Astrocyte (in vitro differentiated cells and primary cell): Measurements from ENCODE around the gene METTL21C. TPM values are rescaled to one million over a fixed set of nuclear protein-coding genes. Genes with fewer than 3 reads are reported as not detected.

ENCODE experiments used
- DNase-seq: peaks from one replicate; pipeline ENCODE4 v3.0.0-alpha.2; 2010; ENCODE audit warnings: low read depth
- FAIRE-seq: peaks from 2 replicates; lab custom pipeline; 2011; peaks lifted over from hg19 to GRCh38; lab: Jason Lieb, UNC
- H2AFZ ChIP-seq: 2 replicates; pipeline ENCODE4 v1.6.0; 2012; ENCODE audit warnings: low read depth, low read length, inconsistent platforms
- H3K27ac ChIP-seq: 2 replicates; pipeline ENCODE4 v1.5.1; 2011; ENCODE audit warnings: low read depth, low read length, inconsistent platforms
- H3K27me3 ChIP-seq: 2 replicates; pipeline ENCODE4 v1.6.0; 2011; ENCODE audit warnings: low read length, inconsistent platforms; ENCODE audit not compliant: insufficient read depth
- H3K36me3 ChIP-seq: 2 replicates; pipeline ENCODE4 v1.5.1; 2011; ENCODE audit warnings: low read length, inconsistent platforms; ENCODE audit not compliant: insufficient read depth
- H3K4me1 ChIP-seq: 2 replicates; pipeline ENCODE4 v1.5.1; 2011; ENCODE audit warnings: low read length, inconsistent platforms; ENCODE audit not compliant: insufficient read depth
- H3K4me2 ChIP-seq: 2 replicates; pipeline ENCODE4 v1.6.0; 2012; ENCODE audit warnings: low read length, inconsistent platforms
- H3K4me3 ChIP-seq: 2 replicates; pipeline ENCODE4 v1.5.1; 2011; ENCODE audit warnings: low read depth, mild to moderate bottlenecking, low read length, inconsistent platforms; ENCODE audit not compliant: insufficient read depth
- H3K79me2 ChIP-seq: 2 replicates; pipeline ENCODE4 v1.6.0; 2012; ENCODE audit warnings: mild to moderate bottlenecking, low read length, inconsistent platforms; ENCODE audit not compliant: insufficient read depth
- H3K9ac ChIP-seq: 2 replicates; pipeline ENCODE4 v1.6.0; 2012; ENCODE audit warnings: mild to moderate bottlenecking, low read length, inconsistent platforms
- H3K9me3 ChIP-seq: 2 replicates; pipeline ENCODE4 v1.5.1; 2012; ENCODE audit warnings: low read depth, mild to moderate bottlenecking, low read length, inconsistent platforms; ENCODE audit not compliant: insufficient read depth
- H4K20me1 ChIP-seq: 2 replicates; pipeline ENCODE4 v1.6.0; 2012; ENCODE audit warnings: low read length, inconsistent platforms; ENCODE audit not compliant: insufficient read depth
- H3K27ac Mint-ChIP-seq: one replicate; pipeline ENCODE4 v1.8.0; 2021; ENCODE audit warnings: mild to moderate bottlenecking, mixed read lengths; ENCODE audit not compliant: unreplicated experiment
- H3K27me3 Mint-ChIP-seq: one replicate; pipeline ENCODE4 v1.8.0; 2021; ENCODE audit warnings: low read depth, mixed read lengths; ENCODE audit not compliant: unreplicated experiment
- H3K36me3 Mint-ChIP-seq: one replicate; pipeline ENCODE4 v1.8.0; 2021; ENCODE audit warnings: low read depth, mixed read lengths; ENCODE audit not compliant: unreplicated experiment
- H3K4me1 Mint-ChIP-seq: one replicate; pipeline ENCODE4 v1.8.0; 2021; ENCODE audit warnings: low read depth, mixed read lengths; ENCODE audit not compliant: unreplicated experiment
- H3K4me3 Mint-ChIP-seq: one replicate; pipeline ENCODE4 v1.8.0; 2021; ENCODE audit warnings: mild to moderate bottlenecking, moderate library complexity, mixed read lengths; ENCODE audit not compliant: unreplicated experiment
- H3K9me3 Mint-ChIP-seq: one replicate; pipeline ENCODE4 v1.8.0; 2021; ENCODE audit warnings: mild to moderate bottlenecking, mixed read lengths; ENCODE audit not compliant: unreplicated experiment
- CTCF ChIP-seq: IDR thresholded peaks from 2 replicates; pipeline ENCODE4 v1.5.1; 2011; ENCODE audit warnings: low read depth, mild to moderate bottlenecking, inconsistent platforms, low read length, moderate library complexity; ENCODE audit not compliant: insufficient read depth
- EZH2 ChIP-seq: IDR thresholded peaks from 2 replicates; pipeline ENCODE4 v1.6.1; 2012; ENCODE audit warnings: mild to moderate bottlenecking, low read length, inconsistent platforms; ENCODE audit not compliant: insufficient read depth
- total RNA-seq: library from RNA; stranded (reverse); gene quantifications from 2 replicates; pipeline ENCODE4 v1.2.1, GENCODE V29; 2021

METTL21C gene
- total RNA-seq, 1 donor from 2014 or later: not detected

GRCh38 chr13:102645701-102646100 lies 49.1 kb downstream of the METTL21C start:
- TF ChIP-seq CTCF: no peak
- TF ChIP-seq EZH2: no peak
- no peaks in the 10 kb centered on the region for H3K9me3 Mint-ChIP-seq
- peaks cover 8% of the 10 kb centered on the region for H3K4me1 Mint-ChIP-seq
- no peaks in the 10 kb centered on the region for H3K27me3 Mint-ChIP-seq
- H3K4me2 ChIP-seq: no peak overlapping the region
- H3K27ac ChIP-seq: no peak overlapping the region
- peaks cover 2% of the 10 kb centered on the region for H3K36me3 Mint-ChIP-seq
- no peak overlapping the region for H2AFZ ChIP-seq
- H3K4me1 ChIP-seq: no peaks in the 10 kb centered on the region
- H3K36me3 ChIP-seq: peaks cover 22% of the 10 kb centered on the region
- H4K20me1 ChIP-seq: no peaks in the 10 kb centered on the region
- DNase-seq: no peak
- no peak overlapping the region for H3K27ac Mint-ChIP-seq
- no peaks in the 10 kb centered on the region for H3K79me2 ChIP-seq
- no peaks in the 10 kb centered on the region for H3K27me3 ChIP-seq
- no peaks in the 10 kb centered on the region for H3K9me3 ChIP-seq
- no peak overlapping the region for H3K9ac ChIP-seq
- H3K4me3 Mint-ChIP-seq: no peak overlapping the region
- H3K4me3 ChIP-seq: no peak overlapping the region
- FAIRE-seq: no peak

GRCh38 chr13:102643656-102644055 lies 51.2 kb downstream of the METTL21C start:
- Mint-ChIP-seq H3K9me3 (no peaks in the 10 kb centered on the region), H3K36me3 (peaks cover 2% of the 10 kb centered on the region), H3K4me3 (no peak overlapping the region), H3K27me3 (no peaks in the 10 kb centered on the region), H3K4me1 (peaks cover 6% of the 10 kb centered on the region), H3K27ac (no peak overlapping the region)
- no peak for TF ChIP-seq CTCF
- no peak for TF ChIP-seq EZH2
- Histone ChIP-seq H3K4me2 (no peak overlapping the region), H3K9me3 (no peaks in the 10 kb centered on the region), H3K4me3 (no peak overlapping the region), H3K36me3 (peaks cover 20% of the 10 kb centered on the region), H3K27ac (no peak overlapping the region), H3K27me3 (no peaks in the 10 kb centered on the region), H2AFZ (no peak overlapping the region), H3K9ac (no peak overlapping the region), H3K79me2 (no peaks in the 10 kb centered on the region), H4K20me1 (no peaks in the 10 kb centered on the region), H3K4me1 (no peaks in the 10 kb centered on the region)
- peak; percentile 74 for FAIRE-seq
- peak; percentile 47 for DNase-seq

GRCh38 chr13:102642475-102642874 lies 52.4 kb downstream of the METTL21C start:
- Mint-ChIP-seq H3K36me3 (peaks cover 2% of the 10 kb centered on the region), H3K27me3 (no peaks in the 10 kb centered on the region), H3K9me3 (no peaks in the 10 kb centered on the region), H3K4me3 (no peak overlapping the region), H3K27ac (no peak overlapping the region), H3K4me1 (peaks cover 6% of the 10 kb centered on the region)
- Histone ChIP-seq H3K9me3 (no peaks in the 10 kb centered on the region), H3K27me3 (no peaks in the 10 kb centered on the region), H3K9ac (no peak overlapping the region), H4K20me1 (no peaks in the 10 kb centered on the region), H3K27ac (no peak overlapping the region), H2AFZ (no peak overlapping the region), H3K4me2 (no peak overlapping the region), H3K4me1 (no peaks in the 10 kb centered on the region), H3K4me3 (no peak overlapping the region), H3K79me2 (no peaks in the 10 kb centered on the region), H3K36me3 (peaks cover 24% of the 10 kb centered on the region)
- TF ChIP-seq EZH2 (no peak), CTCF (no peak)
- DNase-seq: peak; percentile 12
- no peak for FAIRE-seq
